H1 (cell line): Measurements from ENCODE around the gene SUGP1. TPM values are rescaled to one million over a fixed set of nuclear protein-coding genes. Genes with fewer than 3 reads are reported as not detected.

ENCODE experiments used
- CTCF ChIA-PET: fragments of 300-600 bp; sonication (Branson Sonifier 250); formaldehyde crosslinking; loops from one replicate; lab custom pipeline; 2021; ENCODE audit not compliant: partially characterized antibody; lab: Charles Lee
- POLR2A ChIA-PET: fragments of 300-600 bp; sonication (Branson Sonifier 250); formaldehyde crosslinking; loops from one replicate; lab custom pipeline; 2021; ENCODE audit warnings: inconsistent platforms; ENCODE audit not compliant: partially characterized antibody; lab: Charles Lee
- DNase-seq, 2 experiments: peaks; one replicate each; pipeline versions ENCODE4 v3.0.0 to v3.0.0-alpha.2; 2010 to 2022; ENCODE audit warnings: low spot score in 2 of 2, low read depth in 1 of 2, mixed read lengths in 1 of 2
- FAIRE-seq: peaks from 2 replicates; lab custom pipeline; 2011; peaks lifted over from hg19 to GRCh38; lab: Jason Lieb, UNC
- H2AFZ ChIP-seq: 2 replicates; pipeline ENCODE4 v1.8.1; 2012; ENCODE audit warnings: low read length, inconsistent platforms
- H2AK5ac ChIP-seq: 2 replicates; pipeline ENCODE4 v1.6.1; 2013; ENCODE audit warnings: low read depth, low read length
- H2BK120ac ChIP-seq: replicated peaks from 2 replicates; pipeline ENCODE3; 2013; ENCODE audit warnings: low read depth, low read length, inconsistent platforms
- H2BK12ac ChIP-seq: 2 replicates; pipeline ENCODE4 v1.6.1; 2013; ENCODE audit warnings: low read depth, low read length
- H2BK15ac ChIP-seq: 2 replicates; pipeline ENCODE4 v1.6.1; 2013; ENCODE audit warnings: low read length
- H2BK20ac ChIP-seq: 2 replicates; pipeline ENCODE4 v1.6.1; 2013; ENCODE audit warnings: low read length
- H2BK5ac ChIP-seq: 2 replicates; pipeline ENCODE4 v1.6.1; 2013; ENCODE audit warnings: low read depth, low read length
- H3K14ac ChIP-seq: 2 replicates; pipeline ENCODE4 v1.6.1; 2013; ENCODE audit warnings: inconsistent platforms; ENCODE audit not compliant: insufficient read length
- H3K18ac ChIP-seq: 2 replicates; pipeline ENCODE4 v1.6.1; 2013; ENCODE audit warnings: low read length; ENCODE audit errors: extremely low read depth
- H3K23ac ChIP-seq: 2 replicates; pipeline ENCODE4 v1.6.1; 2013; ENCODE audit warnings: inconsistent platforms; ENCODE audit not compliant: insufficient read length
- H3K23me2 ChIP-seq: 2 replicates; pipeline ENCODE4 v1.6.1; 2013; ENCODE audit warnings: low read depth, low read length
- H3K27ac ChIP-seq: 2 replicates; pipeline ENCODE4 v1.6.1; 2011; ENCODE audit warnings: low read depth, low read length, inconsistent platforms
- H3K27me3 ChIP-seq, 4 experiments: replicated peaks in 1 of 4; 1 replicate in 1 of 4; 2 replicates in 3 of 4; pipeline versions ENCODE4 v1.6.1 to v1.8.1; 2011 to 2013; ENCODE audit warnings: low read length in 3 of 4, mild to moderate bottlenecking in 3 of 4, inconsistent platforms in 2 of 4, mixed read lengths in 2 of 4, moderate library complexity in 1 of 4; ENCODE audit not compliant: control insufficient read depth in 3 of 4, insufficient read depth in 3 of 4; ENCODE audit errors: extremely low read depth in 1 of 4
- H3K36me3 ChIP-seq, 4 experiments: 2 replicates each; pipeline versions ENCODE4 v1.6.1 to v1.8.1; 2011 to 2013; ENCODE audit warnings: mild to moderate bottlenecking in 4 of 4, low read length in 3 of 4, moderate library complexity in 2 of 4, control low read depth in 1 of 4, inconsistent platforms in 1 of 4; ENCODE audit not compliant: insufficient read depth in 4 of 4, control insufficient read depth in 2 of 4
- H3K4ac ChIP-seq: replicated peaks from 2 replicates; pipeline ENCODE3; 2013; ENCODE audit warnings: low read length, low read depth, mixed read lengths, inconsistent platforms; ENCODE audit not compliant: insufficient read length
- H3K4me1 ChIP-seq, 4 experiments: replicated peaks in 1 of 4; 1 replicate in 1 of 4; 2 replicates in 3 of 4; pipeline versions ENCODE4 v1.6.1 to v1.8.1; 2011 to 2013; ENCODE audit warnings: low read length in 3 of 4, inconsistent platforms in 2 of 4, mixed read lengths in 1 of 4; ENCODE audit not compliant: insufficient read depth in 4 of 4, control insufficient read depth in 3 of 4
- H3K4me2 ChIP-seq, 2 experiments: 2 replicates each; pipeline versions ENCODE4 v1.6.1 to v1.8.1; 2011 to 2013; ENCODE audit warnings: low read depth in 2 of 2, low read length in 2 of 2, control low read depth in 1 of 2, inconsistent platforms in 1 of 2, mild to moderate bottlenecking in 1 of 2; ENCODE audit not compliant: insufficient read depth in 1 of 2
- H3K4me3 ChIP-seq, 4 experiments: fragments of 200-600, 300-600 bp in 1 of 4; sonication (generic), shearing (Covaris generic), sonication (Bioruptor Twin) in 1 of 4; 2 replicates each; pipeline versions ENCODE4 v1.5.1 to v1.8.1; 2011 to 2016; ENCODE audit warnings: low read length in 4 of 4, low read depth in 3 of 4, control low read depth in 2 of 4, inconsistent platforms in 2 of 4, mild to moderate bottlenecking in 2 of 4, mixed read lengths in 1 of 4, moderate library complexity in 1 of 4; ENCODE audit not compliant: insufficient read depth in 2 of 4; ENCODE audit errors: extremely low read depth in 1 of 4
- H3K56ac ChIP-seq: replicated peaks from 2 replicates; pipeline ENCODE3; 2013; ENCODE audit warnings: low read depth, mild to moderate bottlenecking, mixed read lengths, low read length, inconsistent platforms; ENCODE audit not compliant: insufficient read length
- H3K79me1 ChIP-seq: 2 replicates; pipeline ENCODE4 v1.6.1; 2013; ENCODE audit warnings: low read depth, low read length, control low read depth
- H3K79me2 ChIP-seq, 2 experiments: 2 replicates each; pipeline versions ENCODE4 v1.6.1 to v1.8.1; 2012 to 2013; ENCODE audit warnings: low read length in 2 of 2, mild to moderate bottlenecking in 2 of 2, inconsistent platforms in 1 of 2; ENCODE audit not compliant: insufficient read depth in 2 of 2, control insufficient read depth in 1 of 2
- H3K9ac ChIP-seq, 4 experiments: replicated peaks in 1 of 4; 1 replicate in 1 of 4; 2 replicates in 3 of 4; pipeline versions ENCODE4 v1.6.1 to v1.8.1; 2011 to 2013; ENCODE audit warnings: low read depth in 3 of 4, low read length in 3 of 4, control low read depth in 2 of 4, mild to moderate bottlenecking in 2 of 4, moderate library complexity in 2 of 4, inconsistent platforms in 1 of 4; ENCODE audit errors: extremely low read depth in 1 of 4
- H3K9me3 ChIP-seq, 2 experiments: 2 replicates each; pipeline versions ENCODE4 v1.6.1 to v1.8.1; 2012 to 2013; ENCODE audit warnings: mild to moderate bottlenecking in 2 of 2, moderate library complexity in 2 of 2, control low read depth in 1 of 2, inconsistent platforms in 1 of 2, low read depth in 1 of 2, low read length in 1 of 2, mixed read lengths in 1 of 2; ENCODE audit not compliant: insufficient read depth in 2 of 2
- H4K20me1 ChIP-seq, 2 experiments: replicated peaks in 1 of 2; 2 replicates each; pipeline versions ENCODE3 to v1.8.1; 2011 to 2013; ENCODE audit warnings: inconsistent platforms in 2 of 2, low read length in 2 of 2, mild to moderate bottlenecking in 1 of 2; ENCODE audit not compliant: insufficient read depth in 2 of 2, control insufficient read depth in 1 of 2
- H4K5ac ChIP-seq: 2 replicates; pipeline ENCODE4 v1.6.1; 2013; ENCODE audit warnings: low read length, low read depth, mixed read lengths, inconsistent platforms; ENCODE audit not compliant: insufficient read length
- H4K8ac ChIP-seq: 2 replicates; pipeline ENCODE4 v1.8.0; 2013; ENCODE audit warnings: mild to moderate bottlenecking, moderate library complexity, low read length, inconsistent platforms; ENCODE audit not compliant: insufficient read depth; ENCODE audit errors: extremely low read depth
- H4K91ac ChIP-seq: replicated peaks from 2 replicates; pipeline ENCODE3; 2013; ENCODE audit warnings: low read length, mixed read lengths, inconsistent platforms; ENCODE audit not compliant: insufficient read length
- CHD1 ChIP-seq: IDR thresholded peaks from 2 replicates; pipeline ENCODE4 v1.6.1; 2012; ENCODE audit warnings: low read depth, low read length, improper control_type of control experiment
- SAP30 ChIP-seq: fragments of 300-600 bp; sonication (generic); IDR thresholded peaks from 2 replicates; pipeline ENCODE4 v1.7.1; 2012; ENCODE audit warnings: low read length, moderate library complexity, mild to moderate bottlenecking, inconsistent platforms; ENCODE audit not compliant: insufficient read depth, insufficient replicate concordance
- SIRT6 ChIP-seq: IDR thresholded peaks from one replicate; pipeline ENCODE4 v1.7.1; 2012; ENCODE audit warnings: low read length, inconsistent platforms
- SRF ChIP-seq: IDR thresholded peaks from 2 replicates; pipeline ENCODE4 v1.6.1; 2011; ENCODE audit warnings: mild to moderate bottlenecking, low read depth, low read length, moderate library complexity
- WGBS, 2 experiments: shearing (Covaris generic) in 1 of 2; methylation state at CpG; one replicate each; pipeline versions ENCODE4 v1.1.6 to v1.1.7; 2013 to 2015; ENCODE audit warnings: low lambda C conversion rate in 2 of 2, mixed read lengths in 2 of 2, inconsistent platforms in 1 of 2, low coverage in 1 of 2, missing lambda C conversion rate in 1 of 2; ENCODE audit not compliant: insufficient replicate concordance in 2 of 2, insufficient coverage in 1 of 2, insufficient read length in 1 of 2; ENCODE audit errors: extremely low coverage in 1 of 2, missing lambda C conversion rate in 1 of 2; 5-methylcytosine and 5-hydroxymethylcytosine counted together
- polyA plus RNA-seq, 7 experiments: library from polyadenylated mRNA; depleted of rRNA in 3 of 7; stranded (reverse) in 5 of 7; unstranded in 2 of 7; fragments of >200 nt in 5 of 7; fragments of 200-250 nt in 2 of 7; gene quantifications; 1 replicate in 5 of 7; 2 replicates in 1 of 7; 4 replicates in 1 of 7; pipeline versions ENCODE4 v1.2.1 to v1.2.3, GENCODE V29; 2011 to 2013; ENCODE audit warnings: missing spikeins in 2 of 7, mixed read lengths in 2 of 7
- total RNA-seq: library from RNA; stranded (reverse); fragmentation: NEBNext Ultra II Directional; extraction: Animal tissue kit (Norgen Biotek cat#: 25700); gene quantifications from 2 replicates; pipeline ENCODE4 v1.2.1, GENCODE V29; 2021

SUGP1 gene
- total and polyA plus RNA-seq, 2 of the 8 experiments (the other 6 are each of a cell fraction or from before 2014, with no cell fraction given) = 38.5 to 65.2 TPM

GRCh38 chr19:19368087-19368486 lies 47.8 kb upstream of the SUGP1 start:
- Histone ChIP-seq H3K4me3 (no peak overlapping the region), H2BK120ac (no peak overlapping the region), H2BK20ac (no peak overlapping the region), H3K18ac (no peak overlapping the region), H3K4me1 (peaks cover 0 to 2% (median 0%) of the 10 kb centered on the region in 4 experiments; a peak in 4 of 7 replicates), H2BK15ac (no peak overlapping the region), H3K9me3 (no peaks in the 10 kb centered on the region)
- 91% methylated on average over 7 of the region's 7 CpGs; no CpG with 5 or more reads in 1 of the 2 experiments for WGBS, 2 experiments
- ChIA-PET POLR2A (interaction anchor here (1.5 to 8.3 kb wide), 5 partner anchors 36 to 148 kb away, joined by 3 to 44 read pairs (median 4); partner anchors contain the start of genes GATAD2A and NDUFA13), CTCF (interaction anchor here (0.6 to 8.7 kb wide), 13 partner anchors 10 to 259 kb away, joined by 3 to 146 read pairs (median 4); partner anchors contain the start of gene GATAD2A)
- no peak for TF ChIP-seq SRF
- TF ChIP-seq SIRT6 = no peak
- TF ChIP-seq SAP30 = no peak
- no peak for TF ChIP-seq CHD1
- TF ChIP-seq, all 59 proteins: peak for 0
- H3K23me2 ChIP-seq = no peaks in the 10 kb centered on the region
- H4K20me1 ChIP-seq = no peaks in the 10 kb centered on the region
- FAIRE-seq (no peak), DNase-seq (no peak)
- no peak overlapping the region for H4K8ac ChIP-seq
- H2AK5ac ChIP-seq = no peak overlapping the region; the same call in 1 of the 2 replicates
- no peaks in the 10 kb centered on the region for H3K36me3 ChIP-seq
- H4K5ac ChIP-seq = no peak overlapping the region
- H3K56ac ChIP-seq = no peak overlapping the region
- H3K79me2 ChIP-seq = no peaks in the 10 kb centered on the region
- no peak overlapping the region for H3K23ac ChIP-seq
- H4K91ac ChIP-seq = no peak overlapping the region
- H3K14ac ChIP-seq = no peak overlapping the region
- H3K4ac ChIP-seq = no peak overlapping the region
- no peak overlapping the region for H3K9ac ChIP-seq
- H3K27me3 ChIP-seq = no peaks in the 10 kb centered on the region
- H2BK12ac ChIP-seq = peak overlapping the region; percentile 29; the same call in 1 of the 2 replicates
- H3K4me2 ChIP-seq = no peak overlapping the region
- no peak overlapping the region for H2AFZ ChIP-seq
- no peak overlapping the region for H2BK5ac ChIP-seq
- no peaks in the 10 kb centered on the region for H3K79me1 ChIP-seq
- H3K27ac ChIP-seq = no peak overlapping the region
